DMS79 treated with DMSO at 0.1 percent for 48 hours (cell line): ENCODE results near the gene UCP3.

ENCODE experiments used
- DNase-seq: peaks from one replicate; lab custom pipeline; 2025; lab: John Stamatoyannopoulos, UW

Gene UCP3

GRCh38 chr11:74008373-74009229 is at the start of gene UCP3:
Gene UCP3, minus strand, starts transcription at chr11:74009085. Its CDS starts 2,043 bp downstream, at chr11:74007042.
- DNase-seq = no peak

- no peak for DNase-seq
Measured at GRCh38 chr11:74057249-74058151, 48.6 kb upstream of the UCP3 start.

- DNase-seq = no peak
Measured at GRCh38 chr11:74055938-74056337, 47.1 kb upstream of the UCP3 start.

GRCh38 chr11:74050465-74050864 is 41.6 kb upstream of the UCP3 start:
- no peak for DNase-seq

- no peak for DNase-seq
Measured at GRCh38 chr11:74048993-74049392, 40.1 kb upstream of the UCP3 start.

GRCh38 chr11:74044538-74044937 is 35.7 kb upstream of the UCP3 start:
- no peak for DNase-seq

GRCh38 chr11:74043450-74043849 is 34.6 kb upstream of the UCP3 start:
- DNase-seq = no peak

GRCh38 chr11:74037309-74037708 is 28.4 kb upstream of the UCP3 start:
- no peak for DNase-seq

- DNase-seq = no peak
Measured at GRCh38 chr11:74035264-74035663, 26.4 kb upstream of the UCP3 start.

- no peak for DNase-seq
Measured at GRCh38 chr11:74033046-74033445, 24.2 kb upstream of the UCP3 start.

GRCh38 chr11:74030723-74031676 is 22.1 kb upstream of the UCP3 start:
- DNase-seq = no peak

- DNase-seq = no peak
Measured at GRCh38 chr11:74025467-74026166, 16.7 kb upstream of the UCP3 start.

- DNase-seq = no peak
Measured at GRCh38 chr11:74024261-74025029, 15.6 kb upstream of the UCP3 start.

GRCh38 chr11:74023276-74023675 is 14.4 kb upstream of the UCP3 start:
- no peak for DNase-seq

GRCh38 chr11:74022546-74022945 is 13.7 kb upstream of the UCP3 start:
- DNase-seq = no peak

GRCh38 chr11:74021998-74022397 is 13.1 kb upstream of the UCP3 start:
- DNase-seq = no peak

GRCh38 chr11:74020539-74020938 is 11.7 kb upstream of the UCP3 start:
- no peak for DNase-seq

GRCh38 chr11:74019860-74020259 is 11.0 kb upstream of the UCP3 start:
- no peak for DNase-seq

GRCh38 chr11:74019104-74019738 is 10.3 kb upstream of the UCP3 start:
- no peak for DNase-seq
